ENCODE data around the gene SOCS3. TPM values are rescaled to one million over a fixed set of nuclear protein-coding genes. Genes with fewer than 3 reads are reported as not detected.
"Not testable (repeated sequence)": the region's sequence is repeated elsewhere in the genome, so short reads cannot be mapped to it uniquely, and the experiment has no call there.

SOCS3 gene
- total RNA-seq, 1 donor = 118 TPM

- DNase-seq (ENCODE audit: low read depth in 2 of 3, low spot score in 2 of 3) = no peak
Observed at GRCh38 chr17:78314683-78315354, 45.1 kb downstream of the SOCS3 start.

GRCh38 chr17:78313735-78314648, 45.9 kb downstream of the SOCS3 start:
- peak in 2 of 3 donors; percentile 75 to 82 for DNase-seq (ENCODE audit: low read depth in 2 of 3, low spot score in 2 of 3)

GRCh38 chr17:78309659-78310255, 50.1 kb downstream of the SOCS3 start:
- DNase-seq (ENCODE audit: low read depth in 2 of 3, low spot score in 2 of 3) = not testable (repeated sequence)

GRCh38 chr17:78307887-78308638, 51.8 kb downstream of the SOCS3 start:
- DNase-seq (ENCODE audit: low read depth in 2 of 3, low spot score in 2 of 3) = no peak

- no peak for DNase-seq (ENCODE audit: low read depth in 2 of 3, low spot score in 2 of 3)
Observed at GRCh38 chr17:78306913-78307312, 53.0 kb downstream of the SOCS3 start.

Small RNA genes within 50 kb of the gene (small RNA-seq; reads per million reads assigned to genes)
- gene RF00415 (not detected), gene RN7SL236P (not detected)

Other genes with a start within 250 kb of the SOCS3 start
- gene TMC6, start 231.3 kb downstream of the SOCS3 start, total RNA-seq = 111 TPM
- 75.1 TPM for gene TMC8, start 229.3 kb downstream of the SOCS3 start, total RNA-seq
- 1.1 TPM for gene C17orf99, start 213.7 kb downstream of the SOCS3 start, total RNA-seq
- gene SYNGR2, start 191.5 kb downstream of the SOCS3 start, total RNA-seq = 164 TPM
- gene TK1, start 173.0 kb downstream of the SOCS3 start, total RNA-seq = 38.5 TPM
- gene AFMID, start 172.7 kb downstream of the SOCS3 start, total RNA-seq = 33.7 TPM
- gene BIRC5, start 145.8 kb downstream of the SOCS3 start, total RNA-seq = 5.9 TPM
- gene TMEM235, start 128.4 kb downstream of the SOCS3 start, total RNA-seq = under 0.01 TPM
- 101 TPM for gene PGS1, start 18.6 kb upstream of the SOCS3 start, total RNA-seq
- gene DNAH17, start 217.3 kb upstream of the SOCS3 start, total RNA-seq = under 0.01 TPM